Measurements from ENCODE around the gene ZNF600.
"Not testable (repeated sequence)": the region's sequence is repeated elsewhere in the genome, so short reads cannot be mapped to it uniquely, and the experiment has no call there.

- not testable (repeated sequence) for TF ChIP-seq CTCF (IDR thresholded peaks at IDR 0.05; ENCODE audit: low read depth, low read length); EZH2phosphoT487 (IDR thresholded peaks at IDR 0.05; ENCODE audit: low read depth)
These were observed 13.5 kb upstream of the ZNF600 start for GRCh38 chr19:52799950-52800640.
